ENCODE measurements around the gene ZFPM1. TPM values are rescaled to one million over a fixed set of nuclear protein-coding genes. Genes with fewer than 3 reads are reported as not detected.

ZFPM1 gene
- total RNA-seq, 2 donors from 2014 or later: 1.7 to 2.4 TPM

- no peak overlapping the region for H3K4me3 ChIP-seq
- no peak overlapping the region for H3K27ac ChIP-seq
- no peak for DNase-seq (ENCODE audit: low spot score)
- H3K4me1 ChIP-seq: no peaks in the 10 kb centered on the region
- H3K27me3 ChIP-seq: no peaks in the 10 kb centered on the region
- no peaks in the 10 kb centered on the region for H3K9me3 ChIP-seq
- TF ChIP-seq CTCF (IDR thresholded peaks at IDR 0.05): no peak
- no peaks in the 10 kb centered on the region for H3K36me3 ChIP-seq
These were observed 55.3 kb downstream of the ZFPM1 start for GRCh38 chr16:88508376-88508867.

DNA sequence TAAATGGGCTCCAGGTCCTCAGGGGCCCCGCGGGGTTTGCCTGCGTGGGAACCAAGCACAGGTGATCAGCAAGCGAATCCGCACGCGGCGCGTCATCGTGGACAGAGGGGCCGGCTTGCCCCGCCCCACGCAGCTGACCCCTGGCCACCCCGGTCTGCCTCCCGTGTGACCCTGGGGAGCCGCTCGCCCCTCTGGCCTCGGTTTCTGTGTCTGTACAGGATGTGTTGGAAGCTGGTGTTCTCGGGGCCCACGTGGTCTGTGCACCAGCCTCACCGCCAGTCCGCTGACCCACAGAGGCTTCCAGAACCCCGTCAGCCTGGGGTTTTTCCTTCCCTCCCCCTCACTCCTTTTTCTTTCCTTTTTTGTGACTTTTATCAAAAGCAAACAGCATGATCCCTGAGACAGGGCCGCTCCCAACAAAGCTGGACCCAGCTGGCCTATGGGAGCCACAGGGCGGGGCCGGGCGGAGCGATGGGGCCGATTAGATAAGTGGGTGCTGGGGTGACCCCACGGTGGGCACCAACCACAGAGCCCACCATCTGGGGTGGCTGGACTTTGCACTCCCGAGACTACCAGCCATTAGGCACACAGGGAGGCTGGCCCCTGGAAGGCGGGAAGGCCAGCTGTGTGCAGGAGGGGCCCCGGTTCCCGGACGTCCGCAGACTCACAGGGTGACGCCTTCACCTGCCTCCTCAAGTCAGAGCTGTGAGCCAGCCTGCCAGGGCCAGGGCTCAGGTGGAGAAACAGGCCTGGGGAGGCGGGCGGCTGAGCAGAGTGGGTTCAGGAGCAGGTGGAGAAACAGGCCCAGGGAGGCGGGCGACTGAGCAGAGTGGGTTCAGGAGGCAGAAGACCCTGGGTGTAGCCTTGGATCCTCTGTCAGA lies 56.0 kb downstream of the ZFPM1 start:
- no peak for DNase-seq (ENCODE audit: low spot score)

GRCh38 chr16:88509749-88510069 lies 56.6 kb downstream of the ZFPM1 start:
- no peak overlapping the region for H3K4me3 ChIP-seq
- H3K4me1 ChIP-seq: no peaks in the 10 kb centered on the region
- no peaks in the 10 kb centered on the region for H3K27me3 ChIP-seq
- H3K27ac ChIP-seq: no peak overlapping the region
- no peak for TF ChIP-seq CTCF (IDR thresholded peaks at IDR 0.05)
- H3K36me3 ChIP-seq: no peaks in the 10 kb centered on the region
- no peak for DNase-seq (ENCODE audit: low spot score)
- H3K9me3 ChIP-seq: no peaks in the 10 kb centered on the region

More for the DNA sequence above, 56.0 kb downstream of the ZFPM1 start:
- H3K27me3 ChIP-seq: no peaks in the 10 kb centered on the region
- H3K9me3 ChIP-seq: no peaks in the 10 kb centered on the region
- TF ChIP-seq CTCF (IDR thresholded peaks at IDR 0.05): no peak
- no peak overlapping the region for H3K27ac ChIP-seq
- no peaks in the 10 kb centered on the region for H3K36me3 ChIP-seq
- H3K4me3 ChIP-seq: no peak overlapping the region
- H3K4me1 ChIP-seq: no peaks in the 10 kb centered on the region

GRCh38 chr16:88510091-88510994 lies 57.3 kb downstream of the ZFPM1 start:
- Histone ChIP-seq H3K27ac (no peak overlapping the region), H3K9me3 (no peaks in the 10 kb centered on the region), H3K36me3 (no peaks in the 10 kb centered on the region), H3K4me3 (no peak overlapping the region), H3K27me3 (no peaks in the 10 kb centered on the region), H3K4me1 (no peaks in the 10 kb centered on the region)
- DNase-seq (ENCODE audit: low spot score): no peak
- no peak for TF ChIP-seq CTCF (IDR thresholded peaks at IDR 0.05)

DNA sequence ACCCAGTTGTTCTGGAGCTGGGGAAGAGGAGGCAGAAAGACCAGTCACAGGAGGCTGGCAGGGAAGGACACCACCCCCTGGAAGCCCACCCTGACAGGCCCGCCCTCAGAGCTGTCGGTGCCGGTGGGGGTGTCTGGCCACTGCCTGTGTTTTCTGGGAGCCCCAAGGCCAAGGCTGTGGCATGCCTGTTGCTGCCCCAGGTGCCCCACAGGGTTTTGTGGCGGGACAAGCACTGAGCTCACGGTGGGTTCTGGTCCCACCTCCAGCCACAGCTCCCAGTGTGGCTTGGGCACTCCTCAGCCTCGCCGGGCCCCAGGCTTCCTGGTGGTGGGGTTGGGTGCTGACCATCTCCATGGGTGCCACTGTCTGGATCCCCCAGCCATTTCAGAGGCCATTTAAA lies 58.0 kb downstream of the ZFPM1 start:
- Histone ChIP-seq H3K4me1 (no peaks in the 10 kb centered on the region), H3K27me3 (no peaks in the 10 kb centered on the region), H3K27ac (no peak overlapping the region), H3K9me3 (no peaks in the 10 kb centered on the region), H3K4me3 (no peak overlapping the region), H3K36me3 (no peaks in the 10 kb centered on the region)
- TF ChIP-seq CTCF (IDR thresholded peaks at IDR 0.05): no peak
- no peak for DNase-seq (ENCODE audit: low spot score)
